ENCODE results near the gene SERPINA3. TPM values are rescaled to one million over a fixed set of nuclear protein-coding genes. Genes with fewer than 3 reads are reported as not detected.
"Not testable (repeated sequence)": the region's sequence is repeated elsewhere in the genome, so short reads cannot be mapped to it uniquely, and the experiment has no call there.

The SERPINA3 gene
- total RNA-seq, 2 donors from 2014 or later, result not detected

- no peak for DNase-seq
- Mint-ChIP-seq H3K27ac (no peak overlapping the region), H3K9me3 (no peaks in the 10 kb centered on the region), H3K27me3 (ENCODE audit: low read depth) (peaks cover 6% of the 10 kb centered on the region), H3K36me3 (ENCODE audit: insufficient read depth in 2 of 2) (no peaks in the 10 kb centered on the region), H3K4me1 (ENCODE audit: low read depth) (no peaks in the 10 kb centered on the region), H3K4me3 (no peak overlapping the region)
- ATAC-seq (replicated peaks in 1 of 2), result no peak
These were observed 23.0 kb downstream of the SERPINA3 start for GRCh38 chr14:94635154-94635553.

- Mint-ChIP-seq H3K9me3 (no peaks in the 10 kb centered on the region), H3K4me3 (no peak overlapping the region), H3K27ac (no peak overlapping the region), H3K27me3 (ENCODE audit: low read depth) (peaks cover 2% of the 10 kb centered on the region), H3K36me3 (ENCODE audit: insufficient read depth in 2 of 2) (no peaks in the 10 kb centered on the region), H3K4me1 (ENCODE audit: low read depth) (no peaks in the 10 kb centered on the region)
- ATAC-seq (replicated peaks in 1 of 2) (no peak), DNase-seq (no peak)
These were observed 24.7 kb downstream of the SERPINA3 start for GRCh38 chr14:94636744-94637412.

- H3K4me3 Mint-ChIP-seq; H3K36me3 Mint-ChIP-seq (ENCODE audit: insufficient read depth in 2 of 2); H3K9me3 Mint-ChIP-seq; H3K27ac Mint-ChIP-seq; H3K27me3 Mint-ChIP-seq (ENCODE audit: low read depth); H3K4me1 Mint-ChIP-seq (ENCODE audit: low read depth); DNase-seq; ATAC-seq (replicated peaks in 1 of 2): not testable (repeated sequence)
These were observed 25.6 kb downstream of the SERPINA3 start for GRCh38 chr14:94637814-94638213.

- Mint-ChIP-seq H3K4me1 (ENCODE audit: low read depth) (no peaks in the 10 kb centered on the region), H3K9me3 (no peaks in the 10 kb centered on the region), H3K27ac (no peak overlapping the region)
These were observed 26.1 kb downstream of the SERPINA3 start for GRCh38 chr14:94638339-94638738.

GRCh38 chr14:94638961-94639817 lies 27.0 kb downstream of the SERPINA3 start:
- no peaks in the 10 kb centered on the region for H3K4me1 Mint-ChIP-seq (ENCODE audit: low read depth)
- no peak overlapping the region for H3K27ac Mint-ChIP-seq
- no peak overlapping the region for H3K4me3 Mint-ChIP-seq
- DNase-seq, result no peak
- H3K9me3 Mint-ChIP-seq, result no peaks in the 10 kb centered on the region
- H3K36me3 Mint-ChIP-seq (ENCODE audit: insufficient read depth in 2 of 2), result no peaks in the 10 kb centered on the region
- no peaks in the 10 kb centered on the region for H3K27me3 Mint-ChIP-seq (ENCODE audit: low read depth)
- no peak for ATAC-seq (replicated peaks in 1 of 2)

More at GRCh38 chr14:94638339-94638738, 26.1 kb downstream of the SERPINA3 start:
- Mint-ChIP-seq H3K36me3 (ENCODE audit: insufficient read depth in 2 of 2) (no peaks in the 10 kb centered on the region), H3K4me3 (no peak overlapping the region), H3K27me3 (ENCODE audit: low read depth) (no peaks in the 10 kb centered on the region)
- no peak for ATAC-seq (replicated peaks in 1 of 2)
- DNase-seq, result no peak

GRCh38 chr14:94640721-94641631 lies 28.8 kb downstream of the SERPINA3 start:
- DNase-seq (no peak), ATAC-seq (replicated peaks in 1 of 2) (no peak)
- no peak overlapping the region for H3K27ac Mint-ChIP-seq
- H3K4me1 Mint-ChIP-seq (ENCODE audit: low read depth), result no peaks in the 10 kb centered on the region
- H3K4me3 Mint-ChIP-seq, result no peak overlapping the region
- H3K9me3 Mint-ChIP-seq, result peaks cover 0 to 2% of the 10 kb centered on the region in 2 donors
- no peaks in the 10 kb centered on the region for H3K36me3 Mint-ChIP-seq (ENCODE audit: insufficient read depth in 2 of 2)
- no peaks in the 10 kb centered on the region for H3K27me3 Mint-ChIP-seq (ENCODE audit: low read depth)

- no peak overlapping the region for H3K4me3 Mint-ChIP-seq
- DNase-seq, result no peak
- H3K4me1 Mint-ChIP-seq (ENCODE audit: low read depth), result no peaks in the 10 kb centered on the region
- H3K27ac Mint-ChIP-seq, result no peak overlapping the region
- no peak for ATAC-seq (replicated peaks in 1 of 2)
- H3K27me3 Mint-ChIP-seq (ENCODE audit: low read depth), result no peaks in the 10 kb centered on the region
- no peaks in the 10 kb centered on the region for H3K36me3 Mint-ChIP-seq (ENCODE audit: insufficient read depth in 2 of 2)
- peaks cover 0 to 4% of the 10 kb centered on the region in 2 donors for H3K9me3 Mint-ChIP-seq
These were observed 29.4 kb downstream of the SERPINA3 start for GRCh38 chr14:94641632-94641955.

- Mint-ChIP-seq H3K4me1 (ENCODE audit: low read depth) (no peaks in the 10 kb centered on the region), H3K36me3 (ENCODE audit: insufficient read depth in 2 of 2) (no peaks in the 10 kb centered on the region), H3K27me3 (ENCODE audit: low read depth) (no peaks in the 10 kb centered on the region), H3K27ac (no peak overlapping the region), H3K9me3 (peaks cover 0 to 4% of the 10 kb centered on the region in 2 donors), H3K4me3 (no peak overlapping the region)
- ATAC-seq (replicated peaks in 1 of 2) (no peak), DNase-seq (no peak)
These were observed 31.3 kb downstream of the SERPINA3 start for GRCh38 chr14:94643316-94644101.

- DNase-seq, result no peak
- ATAC-seq (replicated peaks in 1 of 2), result no peak
- no peak overlapping the region for H3K4me3 Mint-ChIP-seq
- no peaks in the 10 kb centered on the region for H3K36me3 Mint-ChIP-seq (ENCODE audit: insufficient read depth in 2 of 2)
- H3K4me1 Mint-ChIP-seq (ENCODE audit: low read depth), result no peaks in the 10 kb centered on the region
- no peaks in the 10 kb centered on the region for H3K27me3 Mint-ChIP-seq (ENCODE audit: low read depth)
- H3K27ac Mint-ChIP-seq, result no peak overlapping the region
- H3K9me3 Mint-ChIP-seq, result peaks cover 0 to 4% of the 10 kb centered on the region in 2 donors
These were observed 31.9 kb downstream of the SERPINA3 start for GRCh38 chr14:94644102-94644535.

GRCh38 chr14:94646066-94646465 lies 33.9 kb downstream of the SERPINA3 start:
- Mint-ChIP-seq H3K4me1 (ENCODE audit: low read depth) (no peaks in the 10 kb centered on the region), H3K27me3 (ENCODE audit: low read depth) (no peaks in the 10 kb centered on the region), H3K36me3 (ENCODE audit: insufficient read depth in 2 of 2) (no peaks in the 10 kb centered on the region), H3K4me3 (no peak overlapping the region), H3K27ac (no peak overlapping the region), H3K9me3 (peaks cover 0 to 4% of the 10 kb centered on the region in 2 donors)
- no peak for DNase-seq
- no peak for ATAC-seq (replicated peaks in 1 of 2)

- Mint-ChIP-seq H3K27ac (no peak overlapping the region), H3K27me3 (ENCODE audit: low read depth) (no peaks in the 10 kb centered on the region), H3K4me3 (no peak overlapping the region), H3K4me1 (ENCODE audit: low read depth) (no peaks in the 10 kb centered on the region), H3K9me3 (peaks cover 0 to 4% of the 10 kb centered on the region in 2 donors), H3K36me3 (ENCODE audit: insufficient read depth in 2 of 2) (no peaks in the 10 kb centered on the region)
- DNase-seq (no peak), ATAC-seq (replicated peaks in 1 of 2) (no peak)
These were observed 34.3 kb downstream of the SERPINA3 start for GRCh38 chr14:94646481-94646880.

GRCh38 chr14:94648801-94649200 lies 36.6 kb downstream of the SERPINA3 start:
- H3K4me1 Mint-ChIP-seq (ENCODE audit: low read depth), result no peaks in the 10 kb centered on the region
- H3K27me3 Mint-ChIP-seq (ENCODE audit: low read depth), result no peaks in the 10 kb centered on the region
- H3K9me3 Mint-ChIP-seq, result peaks cover 0 to 4% of the 10 kb centered on the region in 2 donors
- no peaks in the 10 kb centered on the region for H3K36me3 Mint-ChIP-seq (ENCODE audit: insufficient read depth in 2 of 2)
- H3K4me3 Mint-ChIP-seq, result no peak overlapping the region
- ATAC-seq (replicated peaks in 1 of 2), result no peak
- no peak for DNase-seq
- no peak overlapping the region for H3K27ac Mint-ChIP-seq

Data from activated T-cell treated with anti-CD3 and anti-CD28 coated beads, Interleukin-2, amount 50 U/mL, for 72 hours (primary cell).